HFFc6 (cell line): ENCODE results near the gene RAB1B. TPM values are rescaled to one million over a fixed set of nuclear protein-coding genes. Genes with fewer than 3 reads are reported as not detected.

Experiments
- DNase-seq: peaks from one replicate; pipeline ENCODE4 v3.0.0-alpha.2; 2018
- H3K27ac Mint-ChIP-seq: 2 replicates; pipeline ENCODE4 v1.8.0; 2020; ENCODE audit warnings: mild to moderate bottlenecking, mixed read lengths
- H3K27me3 Mint-ChIP-seq: 2 replicates; pipeline ENCODE4 v1.8.0; 2021; ENCODE audit warnings: mild to moderate bottlenecking, moderate library complexity, mixed read lengths; ENCODE audit not compliant: insufficient read depth
- H3K36me3 Mint-ChIP-seq: 2 replicates; pipeline ENCODE4 v1.8.0; 2021; ENCODE audit warnings: low read depth, mixed read lengths
- H3K4me1 Mint-ChIP-seq: 2 replicates; pipeline ENCODE4 v1.8.0; 2020; ENCODE audit warnings: low read depth, mixed read lengths
- H3K4me3 Mint-ChIP-seq: 2 replicates; pipeline ENCODE4 v1.8.0; 2020; ENCODE audit warnings: mild to moderate bottlenecking, moderate library complexity, mixed read lengths
- H3K9me3 Mint-ChIP-seq: 2 replicates; pipeline ENCODE4 v1.8.0; 2020; ENCODE audit warnings: mild to moderate bottlenecking, mixed read lengths
- total RNA-seq, 6 experiments: library from RNA; stranded (reverse); fragmentation: NEBNext Ultra II Directional; extraction: Animal tissue kit (Norgen Biotek cat#: 25700); gene quantifications; 2 replicates in 1 of 6; 3 replicates in 5 of 6; pipeline ENCODE4 v1.2.3, GENCODE V29; 2021
- TF ChIP-seq, protein P1 (sequence below): fragments of 200-600 bp; sonication (generic); IDR thresholded peaks from 2 replicates; pipeline ENCODE4 v1.5.0; 2021; ENCODE audit warnings: antibody characterized with exemption, mild to moderate bottlenecking

RAB1B gene
- total RNA-seq, 6 experiments from 2014 or later = 220 to 272 (median 246) TPM

GRCh38 chr11:66259956-66260355 is 8.5 kb upstream of the RAB1B start:
- peaks cover 9% of the 10 kb centered on the region for H3K36me3 Mint-ChIP-seq
- H3K4me3 Mint-ChIP-seq = no peak overlapping the region

GRCh38 chr11:66261578-66261977 is 6.9 kb upstream of the RAB1B start:
- TF ChIP-seq, protein P1, sequence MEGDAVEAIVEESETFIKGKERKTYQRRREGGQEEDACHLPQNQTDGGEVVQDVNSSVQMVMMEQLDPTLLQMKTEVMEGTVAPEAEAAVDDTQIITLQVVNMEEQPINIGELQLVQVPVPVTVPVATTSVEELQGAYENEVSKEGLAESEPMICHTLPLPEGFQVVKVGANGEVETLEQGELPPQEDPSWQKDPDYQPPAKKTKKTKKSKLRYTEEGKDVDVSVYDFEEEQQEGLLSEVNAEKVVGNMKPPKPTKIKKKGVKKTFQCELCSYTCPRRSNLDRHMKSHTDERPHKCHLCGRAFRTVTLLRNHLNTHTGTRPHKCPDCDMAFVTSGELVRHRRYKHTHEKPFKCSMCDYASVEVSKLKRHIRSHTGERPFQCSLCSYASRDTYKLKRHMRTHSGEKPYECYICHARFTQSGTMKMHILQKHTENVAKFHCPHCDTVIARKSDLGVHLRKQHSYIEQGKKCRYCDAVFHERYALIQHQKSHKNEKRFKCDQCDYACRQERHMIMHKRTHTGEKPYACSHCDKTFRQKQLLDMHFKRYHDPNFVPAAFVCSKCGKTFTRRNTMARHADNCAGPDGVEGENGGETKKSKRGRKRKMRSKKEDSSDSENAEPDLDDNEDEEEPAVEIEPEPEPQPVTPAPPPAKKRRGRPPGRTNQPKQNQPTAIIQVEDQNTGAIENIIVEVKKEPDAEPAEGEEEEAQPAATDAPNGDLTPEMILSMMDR = no peak
- no peak for DNase-seq
- no peak overlapping the region for H3K4me3 Mint-ChIP-seq
- H3K9me3 Mint-ChIP-seq = no peaks in the 10 kb centered on the region
- peaks cover 11% of the 10 kb centered on the region for H3K27me3 Mint-ChIP-seq
- H3K4me1 Mint-ChIP-seq = peaks cover 22% of the 10 kb centered on the region
- H3K36me3 Mint-ChIP-seq = peaks cover 9% of the 10 kb centered on the region
- H3K27ac Mint-ChIP-seq = no peak overlapping the region

More at GRCh38 chr11:66259956-66260355, 8.5 kb upstream of the RAB1B start:
- TF ChIP-seq, protein P1 = no peak
- Mint-ChIP-seq H3K27ac (peak overlapping the region; percentile 5; the same call in 1 of the 2 replicates), H3K9me3 (no peaks in the 10 kb centered on the region), H3K27me3 (peaks cover 16% of the 10 kb centered on the region), H3K4me1 (peaks cover 24% of the 10 kb centered on the region)
- no peak for DNase-seq

GRCh38 chr11:66262191-66262590 is 6.2 kb upstream of the RAB1B start:
- TF ChIP-seq, protein P1 = no peak
- peaks cover 9% of the 10 kb centered on the region for H3K36me3 Mint-ChIP-seq
- no peaks in the 10 kb centered on the region for H3K9me3 Mint-ChIP-seq
- peaks cover 22% of the 10 kb centered on the region for H3K4me1 Mint-ChIP-seq
- peaks cover 6% of the 10 kb centered on the region for H3K27me3 Mint-ChIP-seq
- H3K27ac Mint-ChIP-seq = no peak overlapping the region
- DNase-seq = no peak
- H3K4me3 Mint-ChIP-seq = no peak overlapping the region

GRCh38 chr11:66262696-66263095 is 5.7 kb upstream of the RAB1B start:
- Mint-ChIP-seq H3K36me3 (peaks cover 9% of the 10 kb centered on the region), H3K4me1 (peaks cover 25% of the 10 kb centered on the region), H3K27ac (no peak overlapping the region), H3K9me3 (no peaks in the 10 kb centered on the region), H3K27me3 (peaks cover 6% of the 10 kb centered on the region), H3K4me3 (no peak overlapping the region)
- no peak for DNase-seq
- TF ChIP-seq, protein P1 = no peak

DNA sequence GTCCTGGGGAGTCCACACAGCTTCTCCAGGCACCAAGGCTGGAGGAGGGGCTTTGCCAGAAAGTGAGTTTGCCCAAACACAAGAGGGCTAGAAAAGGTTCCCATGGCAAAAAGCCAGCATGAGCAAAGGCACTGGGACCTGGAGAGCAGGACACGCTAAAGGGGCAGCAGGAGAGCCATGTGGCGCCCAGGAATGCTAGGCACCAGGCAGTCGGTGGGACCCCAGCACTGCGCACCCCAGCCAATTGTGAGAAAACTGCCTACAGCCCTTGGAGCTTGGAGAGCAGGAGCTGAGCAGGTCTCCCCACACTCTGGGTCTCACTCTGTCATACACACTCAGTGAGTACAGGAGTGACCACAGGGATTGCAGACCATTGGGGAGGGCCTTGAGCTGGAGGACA is 5.2 kb upstream of the RAB1B start:
- Mint-ChIP-seq H3K4me3 (no peak overlapping the region), H3K36me3 (peaks cover 9% of the 10 kb centered on the region), H3K4me1 (peaks cover 31% of the 10 kb centered on the region), H3K9me3 (no peaks in the 10 kb centered on the region), H3K27me3 (peaks cover 6% of the 10 kb centered on the region), H3K27ac (no peak overlapping the region)
- no peak for DNase-seq
- TF ChIP-seq, protein P1 = no peak

DNA sequence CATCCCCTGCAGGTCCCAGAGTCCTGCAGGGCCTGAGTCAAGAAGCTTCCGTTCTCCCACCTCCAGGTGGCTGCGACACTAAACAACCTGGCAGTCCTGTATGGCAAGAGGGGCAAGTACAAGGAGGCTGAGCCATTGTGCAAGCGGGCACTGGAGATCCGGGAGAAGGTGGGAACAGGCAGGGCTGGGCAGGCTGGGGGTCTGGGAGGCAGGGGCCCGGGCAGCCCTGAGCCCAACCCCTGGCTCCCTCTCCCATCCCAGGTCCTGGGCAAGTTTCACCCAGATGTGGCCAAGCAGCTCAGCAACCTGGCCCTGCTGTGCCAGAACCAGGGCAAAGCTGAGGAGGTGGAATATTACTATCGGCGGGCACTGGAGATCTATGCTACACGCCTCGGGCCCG is 4.7 kb upstream of the RAB1B start:
- peaks cover 6% of the 10 kb centered on the region for H3K27me3 Mint-ChIP-seq
- TF ChIP-seq, protein P1 = no peak
- H3K36me3 Mint-ChIP-seq = peaks cover 9% of the 10 kb centered on the region

More for the DNA sequence above, 4.7 kb upstream of the RAB1B start:
- Mint-ChIP-seq H3K4me3 (no peak overlapping the region), H3K27ac (no peak overlapping the region), H3K9me3 (no peaks in the 10 kb centered on the region), H3K4me1 (peaks cover 28% of the 10 kb centered on the region)
- DNase-seq = no peak
